H1 (cell line): ENCODE data around the gene CPNE5. TPM values are rescaled to one million over a fixed set of nuclear protein-coding genes. Genes with fewer than 3 reads are reported as not detected.

Source experiments
- CTCF ChIA-PET: fragments of 300-600 bp; sonication (Branson Sonifier 250); formaldehyde crosslinking; loops from one replicate; lab custom pipeline; 2021; ENCODE audit not compliant: partially characterized antibody; lab: Charles Lee
- POLR2A ChIA-PET: fragments of 300-600 bp; sonication (Branson Sonifier 250); formaldehyde crosslinking; loops from one replicate; lab custom pipeline; 2021; ENCODE audit warnings: inconsistent platforms; ENCODE audit not compliant: partially characterized antibody; lab: Charles Lee
- DNase-seq, 2 experiments: peaks; one replicate each; pipeline versions ENCODE4 v3.0.0 to v3.0.0-alpha.2; 2010 to 2022; ENCODE audit warnings: low spot score in 2 of 2, low read depth in 1 of 2, mixed read lengths in 1 of 2
- FAIRE-seq: peaks from 2 replicates; lab custom pipeline; 2011; peaks lifted over from hg19 to GRCh38; lab: Jason Lieb, UNC
- H2AFZ ChIP-seq: 2 replicates; pipeline ENCODE4 v1.8.1; 2012; ENCODE audit warnings: low read length, inconsistent platforms
- H2AK5ac ChIP-seq: 2 replicates; pipeline ENCODE4 v1.6.1; 2013; ENCODE audit warnings: low read depth, low read length
- H2BK120ac ChIP-seq: replicated peaks from 2 replicates; pipeline ENCODE3; 2013; ENCODE audit warnings: low read depth, low read length, inconsistent platforms
- H2BK12ac ChIP-seq: 2 replicates; pipeline ENCODE4 v1.6.1; 2013; ENCODE audit warnings: low read depth, low read length
- H2BK15ac ChIP-seq: 2 replicates; pipeline ENCODE4 v1.6.1; 2013; ENCODE audit warnings: low read length
- H2BK20ac ChIP-seq: 2 replicates; pipeline ENCODE4 v1.6.1; 2013; ENCODE audit warnings: low read length
- H2BK5ac ChIP-seq: 2 replicates; pipeline ENCODE4 v1.6.1; 2013; ENCODE audit warnings: low read depth, low read length
- H3K14ac ChIP-seq: 2 replicates; pipeline ENCODE4 v1.6.1; 2013; ENCODE audit warnings: inconsistent platforms; ENCODE audit not compliant: insufficient read length
- H3K18ac ChIP-seq: 2 replicates; pipeline ENCODE4 v1.6.1; 2013; ENCODE audit warnings: low read length; ENCODE audit errors: extremely low read depth
- H3K23ac ChIP-seq: 2 replicates; pipeline ENCODE4 v1.6.1; 2013; ENCODE audit warnings: inconsistent platforms; ENCODE audit not compliant: insufficient read length
- H3K23me2 ChIP-seq: 2 replicates; pipeline ENCODE4 v1.6.1; 2013; ENCODE audit warnings: low read depth, low read length
- H3K27ac ChIP-seq: 2 replicates; pipeline ENCODE4 v1.6.1; 2011; ENCODE audit warnings: low read depth, low read length, inconsistent platforms
- H3K27me3 ChIP-seq, 4 experiments: replicated peaks in 1 of 4; 1 replicate in 1 of 4; 2 replicates in 3 of 4; pipeline versions ENCODE4 v1.6.1 to v1.8.1; 2011 to 2013; ENCODE audit warnings: low read length in 3 of 4, mild to moderate bottlenecking in 3 of 4, inconsistent platforms in 2 of 4, mixed read lengths in 2 of 4, moderate library complexity in 1 of 4; ENCODE audit not compliant: control insufficient read depth in 3 of 4, insufficient read depth in 3 of 4; ENCODE audit errors: extremely low read depth in 1 of 4
- H3K36me3 ChIP-seq, 4 experiments: 2 replicates each; pipeline versions ENCODE4 v1.6.1 to v1.8.1; 2011 to 2013; ENCODE audit warnings: mild to moderate bottlenecking in 4 of 4, low read length in 3 of 4, moderate library complexity in 2 of 4, control low read depth in 1 of 4, inconsistent platforms in 1 of 4; ENCODE audit not compliant: insufficient read depth in 4 of 4, control insufficient read depth in 2 of 4
- H3K4ac ChIP-seq: replicated peaks from 2 replicates; pipeline ENCODE3; 2013; ENCODE audit warnings: low read length, low read depth, mixed read lengths, inconsistent platforms; ENCODE audit not compliant: insufficient read length
- H3K4me1 ChIP-seq, 4 experiments: replicated peaks in 1 of 4; 1 replicate in 1 of 4; 2 replicates in 3 of 4; pipeline versions ENCODE4 v1.6.1 to v1.8.1; 2011 to 2013; ENCODE audit warnings: low read length in 3 of 4, inconsistent platforms in 2 of 4, mixed read lengths in 1 of 4; ENCODE audit not compliant: insufficient read depth in 4 of 4, control insufficient read depth in 3 of 4
- H3K4me2 ChIP-seq, 2 experiments: 2 replicates each; pipeline versions ENCODE4 v1.6.1 to v1.8.1; 2011 to 2013; ENCODE audit warnings: low read depth in 2 of 2, low read length in 2 of 2, control low read depth in 1 of 2, inconsistent platforms in 1 of 2, mild to moderate bottlenecking in 1 of 2; ENCODE audit not compliant: insufficient read depth in 1 of 2
- H3K4me3 ChIP-seq, 4 experiments: fragments of 200-600, 300-600 bp in 1 of 4; sonication (generic), shearing (Covaris generic), sonication (Bioruptor Twin) in 1 of 4; 2 replicates each; pipeline versions ENCODE4 v1.5.1 to v1.8.1; 2011 to 2016; ENCODE audit warnings: low read length in 4 of 4, low read depth in 3 of 4, control low read depth in 2 of 4, inconsistent platforms in 2 of 4, mild to moderate bottlenecking in 2 of 4, mixed read lengths in 1 of 4, moderate library complexity in 1 of 4; ENCODE audit not compliant: insufficient read depth in 2 of 4; ENCODE audit errors: extremely low read depth in 1 of 4
- H3K56ac ChIP-seq: replicated peaks from 2 replicates; pipeline ENCODE3; 2013; ENCODE audit warnings: low read depth, mild to moderate bottlenecking, mixed read lengths, low read length, inconsistent platforms; ENCODE audit not compliant: insufficient read length
- H3K79me1 ChIP-seq: 2 replicates; pipeline ENCODE4 v1.6.1; 2013; ENCODE audit warnings: low read depth, low read length, control low read depth
- H3K79me2 ChIP-seq, 2 experiments: 2 replicates each; pipeline versions ENCODE4 v1.6.1 to v1.8.1; 2012 to 2013; ENCODE audit warnings: low read length in 2 of 2, mild to moderate bottlenecking in 2 of 2, inconsistent platforms in 1 of 2; ENCODE audit not compliant: insufficient read depth in 2 of 2, control insufficient read depth in 1 of 2
- H3K9ac ChIP-seq, 4 experiments: replicated peaks in 1 of 4; 1 replicate in 1 of 4; 2 replicates in 3 of 4; pipeline versions ENCODE4 v1.6.1 to v1.8.1; 2011 to 2013; ENCODE audit warnings: low read depth in 3 of 4, low read length in 3 of 4, control low read depth in 2 of 4, mild to moderate bottlenecking in 2 of 4, moderate library complexity in 2 of 4, inconsistent platforms in 1 of 4; ENCODE audit errors: extremely low read depth in 1 of 4
- H3K9me3 ChIP-seq, 2 experiments: 2 replicates each; pipeline versions ENCODE4 v1.6.1 to v1.8.1; 2012 to 2013; ENCODE audit warnings: mild to moderate bottlenecking in 2 of 2, moderate library complexity in 2 of 2, control low read depth in 1 of 2, inconsistent platforms in 1 of 2, low read depth in 1 of 2, low read length in 1 of 2, mixed read lengths in 1 of 2; ENCODE audit not compliant: insufficient read depth in 2 of 2
- H4K20me1 ChIP-seq, 2 experiments: replicated peaks in 1 of 2; 2 replicates each; pipeline versions ENCODE3 to v1.8.1; 2011 to 2013; ENCODE audit warnings: inconsistent platforms in 2 of 2, low read length in 2 of 2, mild to moderate bottlenecking in 1 of 2; ENCODE audit not compliant: insufficient read depth in 2 of 2, control insufficient read depth in 1 of 2
- H4K5ac ChIP-seq: 2 replicates; pipeline ENCODE4 v1.6.1; 2013; ENCODE audit warnings: low read length, low read depth, mixed read lengths, inconsistent platforms; ENCODE audit not compliant: insufficient read length
- H4K8ac ChIP-seq: 2 replicates; pipeline ENCODE4 v1.8.0; 2013; ENCODE audit warnings: mild to moderate bottlenecking, moderate library complexity, low read length, inconsistent platforms; ENCODE audit not compliant: insufficient read depth; ENCODE audit errors: extremely low read depth
- H4K91ac ChIP-seq: replicated peaks from 2 replicates; pipeline ENCODE3; 2013; ENCODE audit warnings: low read length, mixed read lengths, inconsistent platforms; ENCODE audit not compliant: insufficient read length
- BACH1 ChIP-seq: IDR thresholded peaks from 2 replicates; pipeline ENCODE4 v1.6.1; 2012; ENCODE audit warnings: low read length, improper control_type of control experiment
- BRCA1 ChIP-seq: IDR thresholded peaks from 2 replicates; pipeline ENCODE4 v1.6.1; 2012; ENCODE audit warnings: low read depth, low read length, improper control_type of control experiment
- CHD1 ChIP-seq: IDR thresholded peaks from 2 replicates; pipeline ENCODE4 v1.6.1; 2012; ENCODE audit warnings: low read depth, low read length, improper control_type of control experiment
- CTBP2 ChIP-seq: IDR thresholded peaks from 2 replicates; pipeline ENCODE4 v1.7.0; 2011; ENCODE audit warnings: borderline replicate concordance, mild to moderate bottlenecking, moderate library complexity, mixed read lengths, low read length; ENCODE audit not compliant: insufficient read depth, insufficient read length
- EZH2 ChIP-seq: fragments of 200-600 bp; sonication (generic); IDR thresholded peaks from 2 replicates; pipeline ENCODE4 v1.7.1; 2012; ENCODE audit warnings: low read depth, mild to moderate bottlenecking, moderate library complexity, low read length, inconsistent platforms; ENCODE audit not compliant: severe bottlenecking
- JUND ChIP-seq: IDR thresholded peaks from 2 replicates; pipeline ENCODE4 v1.6.1; 2011; ENCODE audit warnings: mild to moderate bottlenecking, improper control_type of control experiment, low read length
- KDM4A ChIP-seq: IDR thresholded peaks from one replicate; pipeline ENCODE4 v1.7.1; 2012; ENCODE audit warnings: low read depth, mild to moderate bottlenecking, moderate library complexity, low read length, inconsistent platforms; ENCODE audit not compliant: severe bottlenecking
- RAD21 ChIP-seq, 2 experiments: IDR thresholded peaks in 1 of 2; conservative IDR thresholded peaks in 1 of 2; 2 replicates each; pipeline ENCODE4 v1.6.1; 2011; ENCODE audit warnings: low read depth in 2 of 2, low read length in 2 of 2, improper control_type of control experiment in 1 of 2, inconsistent platforms in 1 of 2, mild to moderate bottlenecking in 1 of 2, moderate library complexity in 1 of 2
- SP2 ChIP-seq: IDR thresholded peaks from 2 replicates; pipeline ENCODE4 v1.6.1; 2012; ENCODE audit warnings: mild to moderate bottlenecking, low read length, inconsistent platforms
- TAF1 ChIP-seq: IDR thresholded peaks from 2 replicates; pipeline ENCODE4 v1.6.1; 2011; ENCODE audit warnings: mild to moderate bottlenecking, low read depth, low read length
- TAF7 ChIP-seq: optimal IDR thresholded peaks from 2 replicates; pipeline ENCODE3; 2011; ENCODE audit warnings: low read depth, mild to moderate bottlenecking, inconsistent platforms, low read length, moderate library complexity, borderline replicate concordance
- WGBS, 2 experiments: shearing (Covaris generic) in 1 of 2; methylation state at CpG; one replicate each; pipeline versions ENCODE4 v1.1.6 to v1.1.7; 2013 to 2015; ENCODE audit warnings: low lambda C conversion rate in 2 of 2, mixed read lengths in 2 of 2, inconsistent platforms in 1 of 2, low coverage in 1 of 2, missing lambda C conversion rate in 1 of 2; ENCODE audit not compliant: insufficient replicate concordance in 2 of 2, insufficient coverage in 1 of 2, insufficient read length in 1 of 2; ENCODE audit errors: extremely low coverage in 1 of 2, missing lambda C conversion rate in 1 of 2; 5-methylcytosine and 5-hydroxymethylcytosine counted together
- polyA plus RNA-seq, 7 experiments: library from polyadenylated mRNA; depleted of rRNA in 3 of 7; stranded (reverse) in 5 of 7; unstranded in 2 of 7; fragments of >200 nt in 5 of 7; fragments of 200-250 nt in 2 of 7; gene quantifications; 1 replicate in 5 of 7; 2 replicates in 1 of 7; 4 replicates in 1 of 7; pipeline versions ENCODE4 v1.2.1 to v1.2.3, GENCODE V29; 2011 to 2013; ENCODE audit warnings: missing spikeins in 2 of 7, mixed read lengths in 2 of 7
- total RNA-seq: library from RNA; stranded (reverse); fragmentation: NEBNext Ultra II Directional; extraction: Animal tissue kit (Norgen Biotek cat#: 25700); gene quantifications from 2 replicates; pipeline ENCODE4 v1.2.1, GENCODE V29; 2021
- TF ChIP-seq, protein P1 (sequence below): IDR thresholded peaks from 2 replicates; pipeline ENCODE4 v1.6.1; 2012; ENCODE audit warnings: inconsistent platforms

Gene CPNE5
- total and polyA plus RNA-seq, 2 of the 8 experiments (the other 6 are each of a cell fraction or from before 2014, with no cell fraction given) = 0.88 to 1.8 TPM

DNA sequence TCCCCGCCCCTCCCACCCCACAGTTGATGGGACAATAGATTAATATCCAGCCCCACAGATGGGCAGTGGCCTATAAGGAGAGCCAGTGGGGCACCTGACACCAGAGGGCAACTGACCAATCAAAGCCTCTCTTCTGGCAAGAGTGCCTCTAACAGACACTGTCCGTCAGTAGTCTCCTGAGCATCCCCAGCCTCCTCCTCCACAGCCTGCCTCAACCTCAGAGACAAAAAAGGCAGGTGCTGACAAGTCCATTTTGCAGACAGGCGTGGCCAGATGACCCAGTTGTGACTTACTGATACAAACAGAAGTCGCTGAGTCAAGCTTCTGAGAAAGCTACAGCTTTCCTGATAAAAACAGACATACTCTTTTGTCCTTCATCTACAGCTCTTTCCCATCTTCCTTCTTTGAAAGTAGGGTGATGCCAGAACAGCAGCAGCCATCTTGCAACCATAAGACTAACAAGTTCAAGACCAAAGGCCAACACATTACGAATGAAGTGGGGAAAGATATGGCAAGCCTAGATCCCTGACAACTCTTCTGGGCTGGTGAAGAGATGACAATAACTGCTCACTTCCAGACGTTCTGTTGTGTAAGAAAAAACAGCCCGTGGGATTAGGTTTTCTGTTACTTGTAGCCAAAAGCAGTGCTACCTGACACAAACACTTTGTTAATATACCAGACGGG is 23.1 kb upstream of the CPNE5 start:
- no peak overlapping the region for H4K5ac ChIP-seq
- H2AK5ac ChIP-seq = no peak overlapping the region
- no peak overlapping the region for H3K27ac ChIP-seq
- H2BK12ac ChIP-seq = no peak overlapping the region
- H4K20me1 ChIP-seq = peaks cover 5 to 14% of the 10 kb centered on the region in 2 experiments
- H3K23me2 ChIP-seq = no peaks in the 10 kb centered on the region; the same call in 1 of the 2 replicates
- H4K91ac ChIP-seq = no peak overlapping the region
- no peak overlapping the region for H4K8ac ChIP-seq
- H2AFZ ChIP-seq = no peak overlapping the region
- H3K18ac ChIP-seq = no peak overlapping the region
- no peak overlapping the region for H3K56ac ChIP-seq
- no peak overlapping the region for H3K23ac ChIP-seq
- H3K79me2 ChIP-seq = peaks cover 5 to 77% of the 10 kb centered on the region in 2 experiments
- ChIA-PET CTCF (interaction anchor here (0.9 to 12.6 kb wide), 2 partner anchors 14 to 96 kb away, joined by 3 to 99 read pairs; no protein-coding TSS in a partner anchor), POLR2A (interaction anchor here (5.1 kb wide), 1 partner anchor 12 kb away, joined by 32 read pairs; the partner anchor contains the start of gene PPIL1)
- DNase-seq = no peak
- H3K4ac ChIP-seq = no peak overlapping the region
- TF ChIP-seq RAD21 (IDR thresholded peaks at IDR 0.05 in 1 of 2, conservative IDR thresholded peaks at IDR 0.05 in 1 of 2; ENCODE audit: low read depth in 2 of 2, low read length in 2 of 2) = no peak
- no peak for TF ChIP-seq EZH2
- no peak for TF ChIP-seq KDM4A
- no peak for TF ChIP-seq SP2
- no peak for TF ChIP-seq JUND
- no peak for TF ChIP-seq TAF1
- TF ChIP-seq CTBP2 = no peak
- no peak for TF ChIP-seq TAF7
- TF ChIP-seq, protein P1, sequence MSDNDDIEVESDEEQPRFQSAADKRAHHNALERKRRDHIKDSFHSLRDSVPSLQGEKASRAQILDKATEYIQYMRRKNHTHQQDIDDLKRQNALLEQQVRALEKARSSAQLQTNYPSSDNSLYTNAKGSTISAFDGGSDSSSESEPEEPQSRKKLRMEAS = no peak
- no peak for TF ChIP-seq CHD1
- no peak for TF ChIP-seq BACH1
- no peak for TF ChIP-seq BRCA1
- peaks cover 0 to 3% of the 10 kb centered on the region in 2 experiments; a peak in 2 of 4 replicates for H3K9me3 ChIP-seq
- no peak overlapping the region for H2BK120ac ChIP-seq
- no peak for FAIRE-seq
- peaks cover 2 to 28% (median 14%) of the 10 kb centered on the region in 4 experiments for H3K36me3 ChIP-seq
- no peak overlapping the region; the same call in 1 of the 2 replicates for H2BK15ac ChIP-seq
- H2BK20ac ChIP-seq = no peak overlapping the region
- WGBS, 2 experiments = 90% methylated on average over 8 of the region's 8 CpGs; no CpG with 5 or more reads in 1 of the 2 experiments
- H3K4me3 ChIP-seq = no peak overlapping the region
- H3K14ac ChIP-seq = no peak overlapping the region
- no peak overlapping the region for H2BK5ac ChIP-seq
- H3K4me2 ChIP-seq = no peak overlapping the region
- H3K9ac ChIP-seq = no peak overlapping the region
- H3K79me1 ChIP-seq = peaks cover 25% of the 10 kb centered on the region
- H3K27me3 ChIP-seq = no peaks in the 10 kb centered on the region
- H3K4me1 ChIP-seq = peaks cover 2 to 11% (median 3%) of the 10 kb centered on the region in 4 experiments; a peak in 5 of 7 replicates
